Mesodermal cell (in vitro differentiated cells): ENCODE results near the gene DPYD.

Experiments
- H3K27ac ChIP-seq: 2 replicates; pipeline ENCODE4 v1.7.0; 2013; ENCODE audit warnings: mild to moderate bottlenecking, low read depth, low read length, moderate library complexity; ENCODE audit not compliant: severe bottlenecking
- H3K36me3 ChIP-seq: 2 replicates; pipeline ENCODE4 v1.7.1; 2013; ENCODE audit warnings: mild to moderate bottlenecking, low read length, moderate library complexity; ENCODE audit not compliant: control insufficient read depth, insufficient read depth
- H3K4me1 ChIP-seq: one replicate; pipeline ENCODE4 v1.7.1; 2013; ENCODE audit warnings: mild to moderate bottlenecking, low read length; ENCODE audit not compliant: insufficient read depth, control insufficient read depth, poor library complexity, severe bottlenecking
- H3K4me3 ChIP-seq: 2 replicates; pipeline ENCODE4 v1.7.0; 2013; ENCODE audit warnings: low read length, control low read depth, mild to moderate bottlenecking; ENCODE audit not compliant: insufficient read depth, poor library complexity, severe bottlenecking; ENCODE audit errors: extremely low read depth
- H3K9me3 ChIP-seq: 2 replicates; pipeline ENCODE4 v1.7.1; 2013; ENCODE audit warnings: mild to moderate bottlenecking, low read length, moderate library complexity; ENCODE audit not compliant: control insufficient read depth
- WGBS, 2 experiments: methylation state at CpG; one replicate each; pipeline ENCODE4 v1.1.5; 2013; ENCODE audit warnings: missing lambda C conversion rate in 2 of 2; ENCODE audit not compliant: insufficient coverage in 2 of 2; 5-methylcytosine and 5-hydroxymethylcytosine counted together

DPYD gene

DNA sequence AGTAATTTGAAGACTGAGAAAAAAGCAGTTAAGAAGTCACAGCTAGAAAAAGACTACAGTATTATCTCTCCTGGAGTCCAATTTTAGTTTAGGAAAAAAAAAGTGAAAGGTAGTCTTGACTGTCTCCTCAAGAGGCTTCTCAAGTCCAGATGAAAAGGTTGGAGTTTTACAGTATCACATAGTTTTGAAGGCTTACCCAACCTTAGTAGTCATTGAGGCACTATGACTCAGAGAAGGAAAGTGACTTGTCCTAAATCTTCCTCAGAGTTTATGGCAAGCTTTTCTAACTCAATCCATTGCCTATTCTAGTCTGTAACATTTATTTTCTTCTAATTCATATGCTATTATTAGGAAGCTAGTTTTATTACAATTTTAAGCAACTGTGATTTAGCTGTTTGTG, 174.9 kb downstream of the DPYD start:
- H3K4me1 ChIP-seq, result no peaks in the 10 kb centered on the region
- H3K9me3 ChIP-seq, result no peaks in the 10 kb centered on the region
- H3K27ac ChIP-seq, result no peak overlapping the region
- H3K4me3 ChIP-seq, result no peak overlapping the region
- no peaks in the 10 kb centered on the region for H3K36me3 ChIP-seq

DNA sequence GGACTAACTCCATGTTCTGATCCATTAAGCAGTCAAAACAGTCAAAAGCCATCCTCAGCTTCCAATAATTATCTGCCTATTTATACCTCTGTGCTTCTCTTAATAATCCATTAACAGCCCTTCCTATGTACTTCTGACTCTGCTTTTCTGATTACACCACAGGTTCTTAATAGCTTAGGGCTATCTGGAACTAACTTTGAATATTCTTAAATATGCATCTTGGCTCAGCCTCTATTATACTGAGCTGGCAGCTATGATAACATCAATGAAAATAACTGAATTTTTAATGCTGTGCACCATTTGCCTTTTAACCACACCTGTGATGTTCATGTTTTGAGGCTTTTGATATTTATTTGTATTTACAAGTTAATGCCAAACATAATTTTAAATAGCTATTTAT, 175.9 kb downstream of the DPYD start:
- H3K36me3 ChIP-seq, result no peaks in the 10 kb centered on the region
- H3K27ac ChIP-seq, result no peak overlapping the region
- no peaks in the 10 kb centered on the region for H3K9me3 ChIP-seq
- H3K4me1 ChIP-seq, result no peaks in the 10 kb centered on the region
- no peak overlapping the region for H3K4me3 ChIP-seq

DNA sequence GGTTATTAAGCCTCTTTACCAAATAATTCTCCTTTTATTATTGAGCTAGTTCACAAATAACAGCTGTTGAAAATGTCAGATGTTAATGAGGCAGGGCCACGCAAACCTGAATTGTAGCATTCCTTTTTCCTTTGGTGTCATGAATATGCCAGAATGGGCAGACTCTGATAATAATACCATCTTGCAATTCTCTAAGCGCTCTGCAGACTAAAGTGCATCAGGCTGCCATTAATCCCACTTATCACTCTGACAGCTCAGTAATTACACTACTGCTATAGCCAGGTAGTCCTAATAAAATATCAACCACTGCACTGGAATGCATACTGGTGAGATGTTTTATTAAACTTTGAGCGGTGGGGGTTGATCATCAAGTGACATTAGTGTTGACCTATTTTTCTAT, 177.7 kb downstream of the DPYD start:
- 80 to 94% methylated on average over 1 to 2 of the region's 3 CpGs for WGBS, 2 experiments
- Histone ChIP-seq H3K27ac (no peak overlapping the region), H3K4me1 (no peaks in the 10 kb centered on the region), H3K36me3 (no peaks in the 10 kb centered on the region), H3K4me3 (no peak overlapping the region), H3K9me3 (no peaks in the 10 kb centered on the region)

DNA sequence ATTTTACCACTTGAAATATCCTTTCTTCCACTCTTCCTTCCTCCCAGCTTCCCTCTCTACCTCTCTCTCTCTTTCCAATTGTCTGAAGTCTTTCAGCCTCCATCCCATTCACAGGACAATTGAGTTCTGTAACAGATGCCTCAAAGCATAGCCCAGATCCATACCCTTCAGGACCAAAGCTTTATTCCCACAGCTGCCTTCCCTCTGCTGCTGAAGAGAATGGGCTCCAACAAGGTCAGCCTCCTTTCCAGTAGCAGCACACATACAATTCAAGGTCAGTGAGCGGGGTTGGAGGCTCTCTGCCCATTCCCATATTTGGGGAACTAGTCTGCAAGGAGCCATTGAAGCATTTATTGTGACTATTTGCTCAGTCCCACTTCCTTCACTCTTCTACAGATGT, 179.9 kb downstream of the DPYD start:
- H3K9me3 ChIP-seq, result no peaks in the 10 kb centered on the region
- H3K4me3 ChIP-seq, result no peak overlapping the region
- 100% methylated on average over 1 of the region's 1 CpG; no CpG with 5 or more reads in 1 of the 2 experiments for WGBS, 2 experiments
- no peaks in the 10 kb centered on the region for H3K36me3 ChIP-seq
- no peak overlapping the region for H3K27ac ChIP-seq
- no peaks in the 10 kb centered on the region for H3K4me1 ChIP-seq

DNA sequence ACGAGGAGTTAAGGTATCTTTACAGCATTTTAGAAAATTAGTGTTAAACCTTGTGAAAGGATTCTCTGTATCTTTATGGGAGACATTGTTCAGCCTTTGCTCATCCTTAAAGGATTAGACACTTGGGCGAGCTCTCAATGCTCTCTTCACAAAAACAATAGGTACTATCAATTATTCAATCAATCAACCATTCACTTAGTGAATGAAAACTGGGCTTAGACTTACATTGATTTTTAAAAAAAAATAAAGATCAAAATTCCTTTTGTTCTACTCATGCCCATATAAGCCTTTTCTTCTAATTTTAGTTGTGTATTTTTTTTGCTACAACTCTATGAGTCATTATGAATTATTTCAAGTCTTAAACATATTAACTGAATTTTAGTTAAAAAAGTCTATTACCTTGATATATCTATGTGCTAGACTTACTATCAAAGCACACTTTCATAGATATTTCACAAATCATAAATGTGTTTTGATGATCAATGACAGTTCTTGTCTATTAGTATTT, 181.2 kb downstream of the DPYD start:
- Histone ChIP-seq H3K4me1 (peaks cover 2% of the 10 kb centered on the region), H3K27ac (no peak overlapping the region), H3K4me3 (no peak overlapping the region), H3K9me3 (no peaks in the 10 kb centered on the region), H3K36me3 (no peaks in the 10 kb centered on the region)
- 90% methylated on average over 2 of the region's 2 CpGs; no CpG with 5 or more reads in 1 of the 2 experiments for WGBS, 2 experiments

DNA sequence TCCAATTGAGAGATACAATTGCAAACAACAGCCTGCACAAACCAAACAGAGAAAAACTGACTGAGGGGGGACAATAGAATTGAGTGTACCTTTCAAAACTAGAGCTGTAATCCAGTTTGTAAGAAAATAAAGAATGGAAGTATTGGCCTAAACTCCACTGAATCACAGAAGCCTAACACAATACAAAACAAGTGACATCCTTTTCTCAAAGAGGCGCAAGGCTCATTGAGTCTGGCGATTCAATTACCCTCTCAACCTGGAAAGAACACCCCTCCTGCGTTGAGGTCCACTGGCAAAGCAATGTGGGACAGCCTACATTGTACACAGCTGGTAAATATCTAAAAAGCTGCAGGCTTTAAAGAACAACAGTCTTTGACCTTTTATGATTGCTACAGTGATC, 182.6 kb downstream of the DPYD start:
- WGBS, 2 experiments, result 65 to 95% methylated on average over 2 to 3 of the region's 3 CpGs
- H3K4me3 ChIP-seq, result no peak overlapping the region
- H3K36me3 ChIP-seq, result no peaks in the 10 kb centered on the region
- H3K4me1 ChIP-seq, result peaks cover 6% of the 10 kb centered on the region
- no peaks in the 10 kb centered on the region for H3K9me3 ChIP-seq
- H3K27ac ChIP-seq, result no peak overlapping the region

DNA sequence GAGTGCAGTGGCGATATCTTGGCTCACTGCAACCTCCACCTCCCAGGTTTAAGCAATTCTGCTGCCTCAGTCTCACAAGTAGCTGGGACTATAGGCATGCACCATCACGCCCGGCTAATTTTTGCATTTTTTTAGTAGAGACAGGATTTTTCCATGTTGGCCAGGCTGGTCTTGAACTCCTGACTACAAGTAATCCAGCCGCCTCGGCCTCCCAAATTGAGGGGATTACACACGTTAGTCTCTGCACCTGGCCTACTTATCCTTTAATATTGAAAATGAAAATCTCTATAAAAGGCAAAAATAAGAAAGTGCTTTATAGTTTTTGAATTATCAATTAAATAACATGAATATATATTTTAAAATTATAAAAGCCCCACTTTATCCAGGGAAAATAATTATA, 190.6 kb downstream of the DPYD start:
- H3K4me1 ChIP-seq, result peaks cover 6% of the 10 kb centered on the region
- no peaks in the 10 kb centered on the region for H3K36me3 ChIP-seq
- 77 to 90% methylated on average over 1 to 3 of the region's 6 CpGs for WGBS, 2 experiments
- no peaks in the 10 kb centered on the region for H3K9me3 ChIP-seq
- no peak overlapping the region for H3K4me3 ChIP-seq
- H3K27ac ChIP-seq, result no peak overlapping the region

DNA sequence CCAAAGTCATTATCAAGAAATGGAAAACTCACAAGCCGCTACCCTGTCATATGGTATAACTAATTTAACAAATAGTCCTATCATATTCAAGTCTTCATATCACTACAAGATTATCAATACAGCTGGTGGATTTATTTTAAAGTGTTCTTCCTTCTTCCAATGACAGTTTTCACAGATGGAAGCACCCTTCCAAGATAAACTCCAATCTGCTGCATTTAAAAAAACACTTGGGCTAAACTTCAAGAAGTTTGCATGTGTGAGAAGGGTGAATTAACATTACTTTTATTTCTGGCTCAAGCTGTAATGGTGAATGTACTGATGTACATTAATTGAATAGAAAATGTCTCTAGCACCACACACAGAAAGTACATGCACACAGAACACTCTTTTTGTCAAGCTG, 192.4 kb downstream of the DPYD start:
- Histone ChIP-seq H3K4me1 (no peaks in the 10 kb centered on the region), H3K4me3 (no peak overlapping the region), H3K9me3 (no peaks in the 10 kb centered on the region), H3K36me3 (no peaks in the 10 kb centered on the region), H3K27ac (no peak overlapping the region)
- no CpG with 5 or more reads among the region's 1 CpG for WGBS, 2 experiments

DNA sequence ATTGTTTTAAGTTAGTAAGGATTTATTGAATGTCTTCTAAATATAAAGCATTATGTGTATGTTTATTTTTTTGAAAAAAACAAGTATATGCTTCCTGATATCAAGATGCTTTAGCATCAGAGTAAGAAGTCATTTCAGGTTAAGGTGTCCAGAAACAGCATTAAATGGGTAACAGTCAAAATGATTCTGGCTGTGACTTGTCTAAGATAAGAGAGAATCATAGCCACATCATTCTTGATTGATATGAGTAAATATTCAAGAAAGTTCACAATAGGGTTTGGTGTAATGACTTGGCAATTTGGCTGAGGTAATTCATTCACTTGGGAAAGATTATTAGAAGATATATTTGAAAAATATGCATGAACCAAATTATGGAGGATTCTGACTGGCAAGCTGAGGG, 193.8 kb downstream of the DPYD start:
- H3K36me3 ChIP-seq, result no peaks in the 10 kb centered on the region
- H3K9me3 ChIP-seq, result no peaks in the 10 kb centered on the region
- H3K4me1 ChIP-seq, result no peaks in the 10 kb centered on the region
- H3K4me3 ChIP-seq, result no peak overlapping the region
- H3K27ac ChIP-seq, result no peak overlapping the region

DNA sequence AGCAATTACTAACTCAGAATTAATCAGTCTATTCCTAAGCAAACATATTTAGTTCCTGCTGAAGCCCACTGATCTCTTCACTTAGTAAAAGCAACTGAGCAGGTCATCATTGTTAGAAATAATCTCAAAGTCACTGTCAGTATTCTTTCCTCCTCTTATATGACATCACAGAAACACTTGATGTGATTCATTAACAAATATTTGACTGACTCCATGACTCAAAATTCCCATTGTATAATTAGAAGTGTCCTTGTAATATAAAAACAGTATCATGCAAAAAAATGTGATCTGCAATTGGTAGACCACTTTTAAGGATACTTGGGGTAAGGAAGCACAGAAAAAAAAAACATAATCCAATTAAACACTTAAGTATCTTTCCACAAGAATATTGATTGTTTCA, 194.4 kb downstream of the DPYD start:
- no peaks in the 10 kb centered on the region for H3K9me3 ChIP-seq
- no peak overlapping the region for H3K27ac ChIP-seq
- no peaks in the 10 kb centered on the region for H3K36me3 ChIP-seq
- H3K4me1 ChIP-seq, result no peaks in the 10 kb centered on the region
- H3K4me3 ChIP-seq, result no peak overlapping the region

DNA sequence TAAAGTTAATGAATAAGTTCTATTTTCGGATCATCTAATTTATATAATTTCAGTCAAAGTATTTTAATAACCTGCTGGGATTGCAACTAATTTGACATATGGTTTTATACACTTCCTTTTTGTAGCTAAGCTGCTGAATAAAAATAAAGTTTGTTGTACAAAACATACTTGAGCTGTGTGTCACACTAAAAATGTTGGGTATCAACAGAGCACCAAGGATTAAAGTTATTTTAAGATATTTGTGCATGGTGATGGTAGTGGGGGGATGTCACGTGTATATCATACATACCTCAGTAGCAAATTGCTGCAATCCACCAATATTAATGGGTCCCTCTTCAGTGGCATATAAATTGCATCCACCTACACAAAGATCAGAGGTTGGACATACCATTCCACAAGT, 199.6 kb downstream of the DPYD start:
- Histone ChIP-seq H3K36me3 (no peaks in the 10 kb centered on the region), H3K4me3 (no peak overlapping the region), H3K4me1 (no peaks in the 10 kb centered on the region), H3K27ac (no peak overlapping the region), H3K9me3 (no peaks in the 10 kb centered on the region)
- WGBS, 2 experiments, result no CpG with 5 or more reads among the region's 2 CpGs

DNA sequence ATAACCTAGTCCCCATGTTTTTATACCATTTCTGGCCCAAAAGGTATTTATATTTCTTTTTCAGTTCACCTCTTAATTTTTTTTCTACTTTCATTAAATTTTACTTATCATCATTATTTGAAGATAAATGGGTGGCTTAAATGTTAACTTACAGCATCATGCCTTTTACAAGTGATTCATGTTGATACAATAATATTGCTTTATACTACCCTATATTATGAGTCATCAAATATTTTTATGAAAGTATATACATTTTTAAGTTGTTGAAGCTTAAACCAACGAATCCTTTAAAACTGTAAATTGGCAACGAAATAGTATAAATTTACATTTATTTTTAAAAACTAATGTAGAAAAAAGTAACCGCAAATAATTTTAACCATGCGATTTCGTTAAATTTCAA, 207.9 kb downstream of the DPYD start:
- H3K36me3 ChIP-seq, result no peaks in the 10 kb centered on the region
- H3K4me3 ChIP-seq, result no peak overlapping the region
- H3K4me1 ChIP-seq, result no peaks in the 10 kb centered on the region
- no peaks in the 10 kb centered on the region for H3K9me3 ChIP-seq
- no CpG with 5 or more reads among the region's 5 CpGs for WGBS, 2 experiments
- H3K27ac ChIP-seq, result no peak overlapping the region
